ENCODE results near the gene CDKAL1.

CDKAL1 gene

DNA sequence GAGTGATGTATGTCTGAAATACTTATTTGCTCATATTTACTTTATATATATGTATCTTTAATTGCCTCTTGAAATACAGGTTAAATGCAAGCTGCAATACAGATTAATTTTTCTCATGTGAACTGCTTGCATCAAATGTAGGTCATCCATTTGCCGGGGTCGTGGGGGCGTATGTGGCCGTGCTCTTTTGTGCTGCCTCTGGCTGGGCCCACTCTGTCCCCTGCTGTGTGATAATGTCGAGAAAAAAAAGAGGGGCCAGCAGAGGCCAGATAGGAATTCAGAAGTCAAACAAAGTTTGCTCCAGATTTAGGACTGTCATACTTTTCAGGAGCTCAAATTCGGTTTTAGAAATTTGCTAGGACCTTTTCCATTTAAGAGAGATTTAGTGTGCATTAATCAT, 599.6 kb downstream of the CDKAL1 start:
- TF ChIP-seq, protein P1, sequence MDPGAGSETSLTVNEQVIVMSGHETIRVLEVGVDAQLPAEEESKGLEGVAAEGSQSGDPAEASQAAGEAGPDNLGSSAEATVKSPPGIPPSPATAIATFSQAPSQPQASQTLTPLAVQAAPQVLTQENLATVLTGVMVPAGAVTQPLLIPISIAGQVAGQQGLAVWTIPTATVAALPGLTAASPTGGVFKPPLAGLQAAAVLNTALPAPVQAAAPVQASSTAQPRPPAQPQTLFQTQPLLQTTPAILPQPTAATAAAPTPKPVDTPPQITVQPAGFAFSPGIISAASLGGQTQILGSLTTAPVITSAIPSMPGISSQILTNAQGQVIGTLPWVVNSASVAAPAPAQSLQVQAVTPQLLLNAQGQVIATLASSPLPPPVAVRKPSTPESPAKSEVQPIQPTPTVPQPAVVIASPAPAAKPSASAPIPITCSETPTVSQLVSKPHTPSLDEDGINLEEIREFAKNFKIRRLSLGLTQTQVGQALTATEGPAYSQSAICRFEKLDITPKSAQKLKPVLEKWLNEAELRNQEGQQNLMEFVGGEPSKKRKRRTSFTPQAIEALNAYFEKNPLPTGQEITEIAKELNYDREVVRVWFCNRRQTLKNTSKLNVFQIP (CRISPR knock-in tag; IDR thresholded peaks at IDR 0.05; ENCODE audit: borderline replicate concordance, low read depth), result no peak
- TF ChIP-seq ARNTL (CRISPR knock-in tag; IDR thresholded peaks at IDR 0.05; ENCODE audit: borderline replicate concordance, low read depth), result no peak
- no peak for ATAC-seq

DNA sequence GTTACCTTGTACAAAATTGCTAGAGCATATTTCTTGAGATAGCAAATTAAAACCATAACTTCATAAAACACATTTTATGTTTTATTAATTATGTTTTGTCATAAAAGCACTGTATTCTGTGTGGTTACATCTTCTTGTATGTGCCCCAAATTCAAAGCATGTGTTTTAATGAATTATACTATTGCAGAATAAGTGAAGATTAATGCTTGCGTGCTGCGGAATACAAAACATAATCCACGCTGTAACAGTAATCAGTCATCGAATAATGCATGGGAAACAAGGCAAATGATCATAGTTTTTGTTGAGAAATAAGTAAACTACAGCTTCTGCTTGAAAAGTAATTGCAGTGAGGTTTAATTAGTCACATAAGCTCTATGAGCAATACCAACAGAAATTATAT, 600.1 kb downstream of the CDKAL1 start:
- TF ChIP-seq TOX (CRISPR knock-in tag; IDR thresholded peaks at IDR 0.05; ENCODE audit: borderline replicate concordance), result no peak
- ATAC-seq, result no peak

DNA sequence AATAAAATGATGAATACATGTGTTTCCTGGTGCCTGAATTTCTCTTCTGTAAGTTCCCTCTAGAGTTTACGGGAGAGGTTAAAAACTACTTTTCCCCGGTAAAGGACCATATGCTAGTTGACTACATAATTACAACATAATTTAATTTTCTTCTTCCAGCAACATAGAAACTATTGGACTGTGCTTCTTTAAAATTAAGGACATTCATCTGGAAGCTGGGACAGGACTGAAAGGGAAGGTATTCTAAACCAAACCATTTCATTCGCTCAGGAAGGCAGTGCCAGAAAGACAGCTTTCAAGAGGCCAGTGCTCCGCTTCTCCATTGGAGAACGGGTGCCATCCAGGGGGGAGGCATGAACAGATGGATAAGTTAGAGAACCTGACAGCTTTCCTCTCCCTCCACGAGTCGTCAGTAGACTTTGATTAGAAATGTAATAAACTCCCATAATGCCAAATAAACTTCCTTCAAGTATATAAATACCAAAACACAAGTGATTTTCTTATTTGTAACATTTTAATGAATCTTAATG, 601.3 kb downstream of the CDKAL1 start:
- ATAC-seq, result no peak
- peak; percentile 87 for TF ChIP-seq ZFP30 (CRISPR knock-in tag; IDR thresholded peaks at IDR 0.05)
- TF ChIP-seq, protein P1 (CRISPR knock-in tag; IDR thresholded peaks at IDR 0.05; ENCODE audit: borderline replicate concordance, low read depth), result no peak

DNA sequence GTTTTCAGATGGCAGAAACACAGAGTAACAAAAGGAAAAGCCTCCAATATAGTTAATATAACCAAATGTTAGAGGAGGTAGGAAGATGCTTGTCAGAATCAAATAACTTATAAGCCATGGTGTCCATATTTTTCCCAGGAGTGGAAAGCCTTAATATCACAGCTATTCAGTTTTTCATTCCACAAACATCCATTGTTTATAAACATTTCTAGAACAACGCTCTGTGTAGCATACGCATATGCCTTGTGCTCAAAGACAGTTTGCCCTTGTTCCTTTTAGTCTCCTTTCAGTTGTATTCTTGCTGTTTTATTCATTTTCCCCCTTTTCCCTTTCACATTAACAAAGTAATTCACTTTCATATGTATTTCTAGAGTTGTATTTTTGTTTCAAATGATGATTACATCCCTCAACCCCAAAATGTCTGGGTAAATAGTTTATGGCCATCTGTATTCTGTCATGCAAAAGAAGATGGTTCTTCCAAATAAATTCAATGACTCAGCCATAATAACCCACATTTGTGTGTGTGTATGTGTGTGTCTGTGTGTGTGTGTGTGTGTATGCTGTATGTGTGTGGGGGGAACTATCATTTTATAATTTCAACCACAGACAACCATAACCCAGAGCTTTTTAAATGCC, 603.6 kb downstream of the CDKAL1 start:
- ATAC-seq, result peak; percentile 47; the same call in 2 of the 3 replicates
- TF ChIP-seq ZFP30 (CRISPR knock-in tag; IDR thresholded peaks at IDR 0.05) (no peak), TCF4 (CRISPR knock-in tag; IDR thresholded peaks at IDR 0.05; ENCODE audit: borderline replicate concordance) (peak; percentile 50; the same call in 1 of the 2 replicates), ZNF8 (CRISPR knock-in tag; IDR thresholded peaks at IDR 0.05) (0 out of 2 replicates have a peak, but pooled peaks have one; percentile 32), SNAI2 (CRISPR knock-in tag; IDR thresholded peaks at IDR 0.05) (peak; percentile 84; the same call in 1 of the 2 replicates), ZC3H10 (CRISPR knock-in tag; IDR thresholded peaks at IDR 0.05) (peak; percentile 55; the same call in 1 of the 2 replicates), BACH2 (CRISPR knock-in tag; IDR thresholded peaks at IDR 0.05; ENCODE audit: borderline replicate concordance) (no peak), ISL1 (CRISPR knock-in tag; IDR thresholded peaks at IDR 0.05) (peak; percentile 89), TOX (CRISPR knock-in tag; IDR thresholded peaks at IDR 0.05; ENCODE audit: borderline replicate concordance) (0 out of 2 replicates have a peak, but pooled peaks have one; percentile 29), CSDC2 (CRISPR knock-in tag; IDR thresholded peaks at IDR 0.05) (no peak)
- TF ChIP-seq, protein P2, sequence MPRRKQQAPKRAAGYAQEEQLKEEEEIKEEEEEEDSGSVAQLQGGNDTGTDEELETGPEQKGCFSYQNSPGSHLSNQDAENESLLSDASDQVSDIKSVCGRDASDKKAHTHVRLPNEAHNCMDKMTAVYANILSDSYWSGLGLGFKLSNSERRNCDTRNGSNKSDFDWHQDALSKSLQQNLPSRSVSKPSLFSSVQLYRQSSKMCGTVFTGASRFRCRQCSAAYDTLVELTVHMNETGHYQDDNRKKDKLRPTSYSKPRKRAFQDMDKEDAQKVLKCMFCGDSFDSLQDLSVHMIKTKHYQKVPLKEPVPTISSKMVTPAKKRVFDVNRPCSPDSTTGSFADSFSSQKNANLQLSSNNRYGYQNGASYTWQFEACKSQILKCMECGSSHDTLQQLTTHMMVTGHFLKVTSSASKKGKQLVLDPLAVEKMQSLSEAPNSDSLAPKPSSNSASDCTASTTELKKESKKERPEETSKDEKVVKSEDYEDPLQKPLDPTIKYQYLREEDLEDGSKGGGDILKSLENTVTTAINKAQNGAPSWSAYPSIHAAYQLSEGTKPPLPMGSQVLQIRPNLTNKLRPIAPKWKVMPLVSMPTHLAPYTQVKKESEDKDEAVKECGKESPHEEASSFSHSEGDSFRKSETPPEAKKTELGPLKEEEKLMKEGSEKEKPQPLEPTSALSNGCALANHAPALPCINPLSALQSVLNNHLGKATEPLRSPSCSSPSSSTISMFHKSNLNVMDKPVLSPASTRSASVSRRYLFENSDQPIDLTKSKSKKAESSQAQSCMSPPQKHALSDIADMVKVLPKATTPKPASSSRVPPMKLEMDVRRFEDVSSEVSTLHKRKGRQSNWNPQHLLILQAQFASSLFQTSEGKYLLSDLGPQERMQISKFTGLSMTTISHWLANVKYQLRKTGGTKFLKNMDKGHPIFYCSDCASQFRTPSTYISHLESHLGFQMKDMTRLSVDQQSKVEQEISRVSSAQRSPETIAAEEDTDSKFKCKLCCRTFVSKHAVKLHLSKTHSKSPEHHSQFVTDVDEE (CRISPR knock-in tag; IDR thresholded peaks at IDR 0.05), result no peak; the same call in 1 of the 2 replicates
- TF ChIP-seq, protein P3, sequence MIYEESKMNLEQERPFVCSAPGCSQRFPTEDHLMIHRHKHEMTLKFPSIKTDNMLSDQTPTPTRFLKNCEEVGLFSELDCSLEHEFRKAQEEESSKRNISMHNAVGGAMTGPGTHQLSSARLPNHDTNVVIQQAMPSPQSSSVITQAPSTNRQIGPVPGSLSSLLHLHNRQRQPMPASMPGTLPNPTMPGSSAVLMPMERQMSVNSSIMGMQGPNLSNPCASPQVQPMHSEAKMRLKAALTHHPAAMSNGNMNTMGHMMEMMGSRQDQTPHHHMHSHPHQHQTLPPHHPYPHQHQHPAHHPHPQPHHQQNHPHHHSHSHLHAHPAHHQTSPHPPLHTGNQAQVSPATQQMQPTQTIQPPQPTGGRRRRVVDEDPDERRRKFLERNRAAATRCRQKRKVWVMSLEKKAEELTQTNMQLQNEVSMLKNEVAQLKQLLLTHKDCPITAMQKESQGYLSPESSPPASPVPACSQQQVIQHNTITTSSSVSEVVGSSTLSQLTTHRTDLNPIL (CRISPR knock-in tag; IDR thresholded peaks at IDR 0.05; ENCODE audit: low read depth), result 0 out of 2 replicates have a peak, but pooled peaks have one; percentile 33
- TF ChIP-seq, protein P4, sequence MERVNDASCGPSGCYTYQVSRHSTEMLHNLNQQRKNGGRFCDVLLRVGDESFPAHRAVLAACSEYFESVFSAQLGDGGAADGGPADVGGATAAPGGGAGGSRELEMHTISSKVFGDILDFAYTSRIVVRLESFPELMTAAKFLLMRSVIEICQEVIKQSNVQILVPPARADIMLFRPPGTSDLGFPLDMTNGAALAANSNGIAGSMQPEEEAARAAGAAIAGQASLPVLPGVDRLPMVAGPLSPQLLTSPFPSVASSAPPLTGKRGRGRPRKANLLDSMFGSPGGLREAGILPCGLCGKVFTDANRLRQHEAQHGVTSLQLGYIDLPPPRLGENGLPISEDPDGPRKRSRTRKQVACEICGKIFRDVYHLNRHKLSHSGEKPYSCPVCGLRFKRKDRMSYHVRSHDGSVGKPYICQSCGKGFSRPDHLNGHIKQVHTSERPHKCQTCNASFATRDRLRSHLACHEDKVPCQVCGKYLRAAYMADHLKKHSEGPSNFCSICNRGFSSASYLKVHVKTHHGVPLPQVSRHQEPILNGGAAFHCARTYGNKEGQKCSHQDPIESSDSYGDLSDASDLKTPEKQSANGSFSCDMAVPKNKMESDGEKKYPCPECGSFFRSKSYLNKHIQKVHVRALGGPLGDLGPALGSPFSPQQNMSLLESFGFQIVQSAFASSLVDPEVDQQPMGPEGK (CRISPR knock-in tag; IDR thresholded peaks at IDR 0.05; ENCODE audit: borderline replicate concordance), result peak; percentile 89

Measured in SK-N-SH treated with all-trans-retinoic acid at 6 μM for 48 hours (cell line).